ENCODE results near the gene GRB2. TPM values are rescaled to one million over a fixed set of nuclear protein-coding genes. Genes with fewer than 3 reads are reported as not detected.

The GRB2 gene
- total RNA-seq, 1 donor from 2014 or later = 181 TPM

- H3K9me3 ChIP-seq = no peaks in the 10 kb centered on the region
- H3K4me1 ChIP-seq = peaks cover 42% of the 10 kb centered on the region
- intact Hi-C loops (cut with DNase I) = loop anchor here (10.0 kb wide), 1 partner anchor 79 kb away; the partner anchor contains the start of gene GRB2
- peak overlapping the region; percentile 53 for H3K27ac ChIP-seq
- DNase-seq (no peak), ATAC-seq (no peak)
- no peak for TF ChIP-seq CTCF (IDR thresholded peaks at IDR 0.05)
- H3K36me3 ChIP-seq = peaks cover 47% of the 10 kb centered on the region
- H3K4me3 ChIP-seq = no peak overlapping the region
- no peaks in the 10 kb centered on the region for H3K27me3 ChIP-seq (ENCODE audit: low read depth)
Measured at GRCh38 chr17:75325348-75325747, 80.1 kb downstream of the GRB2 start.

- H3K27me3 ChIP-seq (ENCODE audit: low read depth) = no peaks in the 10 kb centered on the region
- ATAC-seq (no peak), DNase-seq (no peak)
- H3K4me1 ChIP-seq = peaks cover 49% of the 10 kb centered on the region
- no peak overlapping the region for H3K27ac ChIP-seq
- TF ChIP-seq CTCF (IDR thresholded peaks at IDR 0.05) = no peak
- peaks cover 74% of the 10 kb centered on the region for H3K36me3 ChIP-seq
- H3K9me3 ChIP-seq = no peaks in the 10 kb centered on the region
- intact Hi-C loops (cut with DNase I) = loop anchor here (10.0 kb wide), 1 partner anchor 83 kb away; the partner anchor contains the start of gene GRB2
- H3K4me3 ChIP-seq = no peak overlapping the region
Measured at GRCh38 chr17:75321506-75321905, 84.0 kb downstream of the GRB2 start.

GRCh38 chr17:75319904-75320691, 85.4 kb downstream of the GRB2 start:
- intact Hi-C loops (cut with DNase I) = loop anchor here (10.0 kb wide), 1 partner anchor 85 kb away; the partner anchor contains the start of gene GRB2
- H3K4me3 ChIP-seq = no peak overlapping the region
- H3K9me3 ChIP-seq = no peaks in the 10 kb centered on the region
- ATAC-seq (no peak), DNase-seq (no peak)
- no peak for TF ChIP-seq CTCF (IDR thresholded peaks at IDR 0.05)
- H3K4me1 ChIP-seq = peaks cover 35% of the 10 kb centered on the region
- H3K27ac ChIP-seq = no peak overlapping the region
- peaks cover 67% of the 10 kb centered on the region for H3K36me3 ChIP-seq
- no peaks in the 10 kb centered on the region for H3K27me3 ChIP-seq (ENCODE audit: low read depth)

- H3K4me3 ChIP-seq = no peak overlapping the region
- H3K27me3 ChIP-seq (ENCODE audit: low read depth) = no peaks in the 10 kb centered on the region
- no peaks in the 10 kb centered on the region for H3K9me3 ChIP-seq
- no peak for TF ChIP-seq CTCF (IDR thresholded peaks at IDR 0.05)
- H3K4me1 ChIP-seq = peaks cover 24% of the 10 kb centered on the region
- DNase-seq (no peak), ATAC-seq (no peak)
- no peak overlapping the region for H3K27ac ChIP-seq
- peaks cover 57% of the 10 kb centered on the region for H3K36me3 ChIP-seq
- intact Hi-C loops (cut with DNase I) = no loop called here
Measured at GRCh38 chr17:75318615-75319222, 86.8 kb downstream of the GRB2 start.

- H3K4me1 ChIP-seq = peaks cover 20% of the 10 kb centered on the region
- no peak for DNase-seq
- no peaks in the 10 kb centered on the region for H3K27me3 ChIP-seq (ENCODE audit: low read depth)
- intact Hi-C loops (cut with DNase I) = no loop called here
- H3K27ac ChIP-seq = no peak overlapping the region
- no peak for TF ChIP-seq CTCF (IDR thresholded peaks at IDR 0.05)
- peaks cover 52% of the 10 kb centered on the region for H3K36me3 ChIP-seq
- no peak overlapping the region for H3K4me3 ChIP-seq
- no peaks in the 10 kb centered on the region for H3K9me3 ChIP-seq
- no peak for ATAC-seq
Measured at GRCh38 chr17:75318211-75318610, 87.3 kb downstream of the GRB2 start.
